A549 treated with AZD2906 at 1 μM for 4 hours (cell line): ENCODE measurements around the gene OR13G1. TPM values are rescaled to one million over a fixed set of nuclear protein-coding genes. Genes with fewer than 3 reads are reported as not detected.

ENCODE experiments used
- total RNA-seq: library from RNA; stranded (reverse); fragments of 200-300 nt; extraction: Qiagen RNA extraction; gene quantifications from 5 replicates; pipeline ENCODE4 v1.2.3, GENCODE V29; 2022

The OR13G1 gene
- total RNA-seq, result not detected in 5 replicates

GRCh38 chr1:247679639-247680038, at the start of gene OR13G1:
Gene OR13G1 (minus strand): TSS chr1:247679739. CDS start chr1:247673041, 6,698 bp downstream.

GRCh38 chr1:247716546-247716945, 37.0 kb upstream of the OR13G1 start, which contains the start of gene OR6F1:
Gene OR6F1 (minus strand): TSS chr1:247716646. CDS start chr1:247712755, 3,891 bp downstream.

Other genes with a start within 250 kb of the OR13G1 start
- not detected in 5 replicates for gene OR2B11, start 221.6 kb downstream of the OR13G1 start, total RNA-seq
- gene OR2C3, start 143.3 kb downstream of the OR13G1 start, total RNA-seq, result not detected in 5 replicates
- not detected in 5 replicates for gene GCSAML, start 130.6 kb downstream of the OR13G1 start, total RNA-seq
- gene OR2G2, start 91.4 kb downstream of the OR13G1 start, total RNA-seq, result not detected in 5 replicates
- gene OR2G3, start 74.2 kb downstream of the OR13G1 start, total RNA-seq, result not detected in 5 replicates
- not detected in 5 replicates for gene OR6F1, start 36.9 kb upstream of the OR13G1 start, total RNA-seq
- gene OR14K1, start 58.9 kb upstream of the OR13G1 start, total RNA-seq, result not detected in 5 replicates
- not detected in 5 replicates for gene OR14A2, start 68.4 kb upstream of the OR13G1 start, total RNA-seq
- not detected in 5 replicates for gene OR1C1, start 80.8 kb upstream of the OR13G1 start, total RNA-seq
- gene OR14A16, start 144.4 kb upstream of the OR13G1 start, total RNA-seq, result not detected in 5 replicates
- gene OR11L1, start 162.2 kb upstream of the OR13G1 start, total RNA-seq, result not detected in 5 replicates
- not detected in 5 replicates for gene TRIM58, start 177.4 kb upstream of the OR13G1 start, total RNA-seq
- gene OR2W3, start 215.8 kb upstream of the OR13G1 start, total RNA-seq, result not detected in 5 replicates
- gene OR2T8, start 240.5 kb upstream of the OR13G1 start, total RNA-seq, result not detected in 5 replicates
- not detected in 5 replicates for gene OR2AJ1, start 245.2 kb upstream of the OR13G1 start, total RNA-seq